ENCODE data around the gene CAMTA1.

The CAMTA1 gene

GRCh38 chr1:7352364-7352763 lies 567.1 kb downstream of the CAMTA1 start:
- TF ChIP-seq EZH2 (IDR thresholded peaks at IDR 0.05; ENCODE audit: borderline replicate concordance, low read depth, low read length, severe bottlenecking) (no peak), CTCF (IDR thresholded peaks at IDR 0.05; ENCODE audit: borderline replicate concordance, extremely low read depth, low read length, poor library complexity, severe bottlenecking) (no peak)
- ATAC-seq (ENCODE audit: insufficient read depth, low read depth) (no peak), DNase-seq (no peak)
- Histone ChIP-seq H3K4me3 (ENCODE audit: low read depth in 1 of 2, low read length in 2 of 2) (no peak overlapping the region), H3K4me1 (ENCODE audit: insufficient read depth, low read length) (no peaks in the 10 kb centered on the region), H3K27ac (ENCODE audit: low read length) (no peak overlapping the region), H3K9ac (ENCODE audit: low read depth, low read length) (no peak overlapping the region), H4K20me1 (ENCODE audit: insufficient read depth, low read length) (no peaks in the 10 kb centered on the region), H3K9me3 (ENCODE audit: insufficient read depth, low read length, severe bottlenecking) (no peaks in the 10 kb centered on the region), H3K36me3 (ENCODE audit: insufficient read depth, low read length) (no peaks in the 10 kb centered on the region), H3K27me3 (ENCODE audit: insufficient read depth, low read length, poor library complexity) (peaks cover 6% of the 10 kb centered on the region), H3K79me2 (ENCODE audit: insufficient read depth, low read length) (no peaks in the 10 kb centered on the region), H3K4me2 (ENCODE audit: insufficient read depth, low read length) (no peak overlapping the region), H2AFZ (ENCODE audit: low read depth, low read length) (no peak overlapping the region)

GRCh38 chr1:7352974-7353373 lies 567.7 kb downstream of the CAMTA1 start:
- Histone ChIP-seq H3K4me1 (ENCODE audit: insufficient read depth, low read length) (no peaks in the 10 kb centered on the region), H3K27me3 (ENCODE audit: insufficient read depth, low read length, poor library complexity) (peaks cover 5% of the 10 kb centered on the region), H3K4me3 (ENCODE audit: low read depth in 1 of 2, low read length in 2 of 2) (no peak overlapping the region), H3K9ac (ENCODE audit: low read depth, low read length) (no peak overlapping the region), H2AFZ (ENCODE audit: low read depth, low read length) (no peak overlapping the region), H3K79me2 (ENCODE audit: insufficient read depth, low read length) (no peaks in the 10 kb centered on the region), H3K9me3 (ENCODE audit: insufficient read depth, low read length, severe bottlenecking) (no peaks in the 10 kb centered on the region), H3K4me2 (ENCODE audit: insufficient read depth, low read length) (no peak overlapping the region), H3K27ac (ENCODE audit: low read length) (no peak overlapping the region), H4K20me1 (ENCODE audit: insufficient read depth, low read length) (no peaks in the 10 kb centered on the region), H3K36me3 (ENCODE audit: insufficient read depth, low read length) (no peaks in the 10 kb centered on the region)
- no peak for DNase-seq
- TF ChIP-seq CTCF (IDR thresholded peaks at IDR 0.05; ENCODE audit: borderline replicate concordance, extremely low read depth, low read length, poor library complexity, severe bottlenecking) (no peak), EZH2 (IDR thresholded peaks at IDR 0.05; ENCODE audit: borderline replicate concordance, low read depth, low read length, severe bottlenecking) (no peak)
- ATAC-seq (ENCODE audit: insufficient read depth, low read depth), result no peak

- no peak for TF ChIP-seq CTCF (IDR thresholded peaks at IDR 0.05; ENCODE audit: borderline replicate concordance, extremely low read depth, low read length, poor library complexity, severe bottlenecking)
- TF ChIP-seq EZH2 (IDR thresholded peaks at IDR 0.05; ENCODE audit: borderline replicate concordance, low read depth, low read length, severe bottlenecking), result no peak
- no peaks in the 10 kb centered on the region for H3K36me3 ChIP-seq (ENCODE audit: insufficient read depth, low read length)
- no peak overlapping the region for H3K9ac ChIP-seq (ENCODE audit: low read depth, low read length)
- no peaks in the 10 kb centered on the region for H3K4me1 ChIP-seq (ENCODE audit: insufficient read depth, low read length)
- ATAC-seq (ENCODE audit: insufficient read depth, low read depth) (no peak), DNase-seq (no peak)
- H3K4me3 ChIP-seq (ENCODE audit: low read depth in 1 of 2, low read length in 2 of 2), result no peak overlapping the region
- H3K9me3 ChIP-seq (ENCODE audit: insufficient read depth, low read length, severe bottlenecking), result no peaks in the 10 kb centered on the region
- no peaks in the 10 kb centered on the region for H3K79me2 ChIP-seq (ENCODE audit: insufficient read depth, low read length)
- H3K4me2 ChIP-seq (ENCODE audit: insufficient read depth, low read length), result no peak overlapping the region
- no peak overlapping the region for H3K27ac ChIP-seq (ENCODE audit: low read length)
- no peaks in the 10 kb centered on the region for H3K27me3 ChIP-seq (ENCODE audit: insufficient read depth, low read length, poor library complexity)
- H4K20me1 ChIP-seq (ENCODE audit: insufficient read depth, low read length), result no peaks in the 10 kb centered on the region
- no peak overlapping the region for H2AFZ ChIP-seq (ENCODE audit: low read depth, low read length)
These were observed 570.4 kb downstream of the CAMTA1 start for GRCh38 chr1:7355646-7356045.

- H3K9ac ChIP-seq (ENCODE audit: low read depth, low read length), result no peak overlapping the region
- H3K27me3 ChIP-seq (ENCODE audit: insufficient read depth, low read length, poor library complexity), result peaks cover 2% of the 10 kb centered on the region
- no peaks in the 10 kb centered on the region for H4K20me1 ChIP-seq (ENCODE audit: insufficient read depth, low read length)
- no peak for ATAC-seq (ENCODE audit: insufficient read depth, low read depth)
- no peak for DNase-seq
- no peak for TF ChIP-seq EZH2 (IDR thresholded peaks at IDR 0.05; ENCODE audit: borderline replicate concordance, low read depth, low read length, severe bottlenecking)
- no peak overlapping the region for H3K4me2 ChIP-seq (ENCODE audit: insufficient read depth, low read length)
- H2AFZ ChIP-seq (ENCODE audit: low read depth, low read length), result no peak overlapping the region
- H3K4me1 ChIP-seq (ENCODE audit: insufficient read depth, low read length), result no peaks in the 10 kb centered on the region
- H3K79me2 ChIP-seq (ENCODE audit: insufficient read depth, low read length), result no peaks in the 10 kb centered on the region
- H3K36me3 ChIP-seq (ENCODE audit: insufficient read depth, low read length), result no peaks in the 10 kb centered on the region
- H3K27ac ChIP-seq (ENCODE audit: low read length), result no peak overlapping the region
- no peak overlapping the region for H3K4me3 ChIP-seq (ENCODE audit: low read depth in 1 of 2, low read length in 2 of 2)
- no peaks in the 10 kb centered on the region for H3K9me3 ChIP-seq (ENCODE audit: insufficient read depth, low read length, severe bottlenecking)
These were observed 570.8 kb downstream of the CAMTA1 start for GRCh38 chr1:7356079-7356478.

All from DND-41 (cell line).